ENCODE results near the gene TCERG1L.

TCERG1L gene

DNA sequence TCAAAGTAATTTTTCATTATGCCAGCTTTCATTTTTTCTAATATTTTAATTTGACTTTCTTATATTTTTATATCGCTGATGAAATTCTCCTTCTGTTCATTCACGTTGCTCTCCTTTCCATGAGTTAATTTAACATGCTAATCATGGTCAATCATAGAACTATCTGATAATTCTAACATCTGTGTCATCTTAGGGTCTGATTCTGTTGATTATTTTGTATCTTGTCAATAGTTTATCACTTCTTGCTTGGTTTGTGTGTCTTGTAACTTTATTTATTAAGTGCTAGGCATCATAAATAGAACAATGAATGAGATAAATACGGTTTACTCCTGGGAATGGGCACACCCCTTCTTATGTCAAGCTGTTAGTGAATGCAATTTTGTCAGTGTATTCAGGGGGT is 11.0 kb downstream of the TCERG1L start:
- no peak overlapping the region for H3K27ac Mint-ChIP-seq
- H3K27me3 Mint-ChIP-seq (ENCODE audit: low read depth): no peaks in the 10 kb centered on the region
- H3K4me3 Mint-ChIP-seq: no peak overlapping the region
- peaks cover 25% of the 10 kb centered on the region for H3K9me3 Mint-ChIP-seq
- H3K4me1 Mint-ChIP-seq (ENCODE audit: low read depth): no peaks in the 10 kb centered on the region
- H3K36me3 Mint-ChIP-seq (ENCODE audit: low read depth): no peaks in the 10 kb centered on the region

DNA sequence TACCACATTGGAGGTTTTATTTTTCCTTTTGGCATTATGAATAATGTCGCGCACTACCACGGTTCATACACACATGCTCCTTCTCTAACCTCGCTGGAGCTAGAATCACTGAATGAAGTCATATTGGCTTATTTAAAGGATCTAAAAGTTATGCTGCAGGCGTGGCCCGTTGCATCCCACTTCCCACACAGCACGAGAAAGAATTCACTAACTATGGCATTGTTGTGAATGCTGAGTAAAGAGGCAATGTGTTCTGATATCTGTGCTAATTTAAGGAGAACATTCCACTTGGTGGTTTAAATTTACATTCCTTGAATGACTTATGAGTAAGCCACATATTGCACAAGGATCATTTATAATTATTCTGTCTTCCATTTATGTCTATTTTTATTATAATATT is 20.7 kb downstream of the TCERG1L start:
- Mint-ChIP-seq H3K4me3 (no peak overlapping the region), H3K27me3 (ENCODE audit: low read depth) (no peaks in the 10 kb centered on the region), H3K4me1 (ENCODE audit: low read depth) (no peaks in the 10 kb centered on the region), H3K36me3 (ENCODE audit: low read depth) (no peaks in the 10 kb centered on the region), H3K9me3 (no peaks in the 10 kb centered on the region), H3K27ac (no peak overlapping the region)

DNA sequence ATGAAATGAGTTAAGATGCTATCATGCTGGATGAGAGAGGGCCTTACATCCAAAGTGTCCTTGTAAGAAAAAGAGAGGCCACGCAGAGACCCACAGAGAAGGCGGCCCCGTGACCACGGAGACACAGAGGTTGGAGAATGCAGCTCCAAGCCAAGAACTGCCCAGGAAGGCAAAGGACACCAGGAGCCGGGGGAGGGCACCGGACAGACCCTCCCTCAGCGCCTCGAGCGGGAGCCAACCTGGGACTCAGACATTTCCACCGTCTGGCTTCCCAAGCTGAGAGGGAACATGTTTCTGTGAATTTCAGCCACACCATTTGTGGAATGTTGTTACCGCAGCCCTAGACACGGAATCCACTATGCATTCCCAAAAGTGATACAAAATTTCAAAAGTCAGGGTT is 22.9 kb downstream of the TCERG1L start:
- H3K9me3 Mint-ChIP-seq: no peaks in the 10 kb centered on the region
- H3K4me1 Mint-ChIP-seq (ENCODE audit: low read depth): no peaks in the 10 kb centered on the region
- H3K4me3 Mint-ChIP-seq: no peak overlapping the region
- no peak overlapping the region for H3K27ac Mint-ChIP-seq
- H3K36me3 Mint-ChIP-seq (ENCODE audit: low read depth): no peaks in the 10 kb centered on the region
- H3K27me3 Mint-ChIP-seq (ENCODE audit: low read depth): no peaks in the 10 kb centered on the region

DNA sequence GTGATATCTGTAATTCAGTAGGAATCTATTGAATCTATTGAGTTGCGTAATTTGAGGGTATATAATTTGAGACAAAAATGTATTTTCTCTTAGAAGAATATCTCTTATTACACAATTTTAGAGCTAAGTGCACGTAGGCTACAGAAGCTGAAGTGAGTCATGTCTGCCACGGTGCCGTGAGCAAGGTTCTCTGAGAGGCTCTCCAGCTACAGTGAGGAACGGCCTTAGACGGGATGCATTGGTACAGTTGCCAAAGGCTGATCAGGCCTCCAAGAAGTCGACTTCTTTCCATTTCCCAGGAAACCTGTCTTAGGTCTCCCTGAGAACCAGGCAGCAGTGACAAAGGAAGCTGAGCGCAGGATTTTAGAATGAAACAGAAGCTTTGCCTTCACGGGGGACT is 28.6 kb downstream of the TCERG1L start:
- Mint-ChIP-seq H3K4me3 (no peak overlapping the region), H3K27ac (no peak overlapping the region)

DNA sequence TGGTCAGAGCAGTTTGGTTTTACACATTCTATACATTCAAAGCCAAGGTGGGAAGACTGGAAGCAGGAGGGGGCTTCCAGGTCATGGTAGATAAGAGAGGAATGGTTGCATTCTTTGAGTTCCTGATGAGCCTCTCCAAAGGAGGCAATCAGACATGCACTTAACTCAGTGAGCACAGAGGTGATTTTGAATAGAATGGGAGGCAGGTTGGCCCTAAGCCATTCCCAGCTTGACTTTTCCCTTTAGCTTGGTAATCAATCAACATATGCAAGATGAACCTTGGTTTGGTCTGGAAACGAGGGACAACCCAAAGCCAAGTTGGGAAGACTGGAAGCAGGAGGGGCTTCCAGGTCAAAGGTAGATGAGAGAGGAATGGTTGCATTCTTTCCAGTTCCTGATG is 31.4 kb downstream of the TCERG1L start:
- no peaks in the 10 kb centered on the region for H3K27me3 Mint-ChIP-seq (ENCODE audit: low read depth)
- no peak overlapping the region for H3K4me3 Mint-ChIP-seq
- H3K36me3 Mint-ChIP-seq (ENCODE audit: low read depth): no peaks in the 10 kb centered on the region
- H3K4me1 Mint-ChIP-seq (ENCODE audit: low read depth): no peaks in the 10 kb centered on the region
- H3K9me3 Mint-ChIP-seq: no peaks in the 10 kb centered on the region
- no peak overlapping the region for H3K27ac Mint-ChIP-seq

More for the DNA sequence above, 28.6 kb downstream of the TCERG1L start:
- Mint-ChIP-seq H3K27me3 (ENCODE audit: low read depth) (no peaks in the 10 kb centered on the region), H3K4me1 (ENCODE audit: low read depth) (no peaks in the 10 kb centered on the region), H3K9me3 (no peaks in the 10 kb centered on the region), H3K36me3 (ENCODE audit: low read depth) (no peaks in the 10 kb centered on the region)

DNA sequence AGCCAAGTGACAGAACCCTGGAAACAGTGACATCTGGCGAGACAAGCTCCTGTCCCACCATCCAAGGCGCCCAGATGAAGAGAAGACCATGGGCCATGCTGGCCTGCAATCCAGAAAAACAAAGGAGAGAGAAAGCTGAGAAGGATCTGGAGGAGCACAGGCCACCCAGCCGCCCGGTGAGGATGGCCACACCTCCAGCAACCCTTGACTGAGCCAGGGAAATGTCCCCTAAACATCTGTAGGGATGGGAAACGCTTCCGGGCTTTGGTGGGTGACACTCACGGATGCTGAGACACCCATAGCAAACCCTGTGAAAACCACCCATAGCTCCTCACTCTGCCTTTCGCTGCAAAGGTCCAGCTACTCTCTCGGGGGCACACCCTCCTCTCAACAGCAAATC is 32.0 kb downstream of the TCERG1L start:
- no peaks in the 10 kb centered on the region for H3K4me1 Mint-ChIP-seq (ENCODE audit: low read depth)
- H3K27me3 Mint-ChIP-seq (ENCODE audit: low read depth): no peaks in the 10 kb centered on the region

DNA sequence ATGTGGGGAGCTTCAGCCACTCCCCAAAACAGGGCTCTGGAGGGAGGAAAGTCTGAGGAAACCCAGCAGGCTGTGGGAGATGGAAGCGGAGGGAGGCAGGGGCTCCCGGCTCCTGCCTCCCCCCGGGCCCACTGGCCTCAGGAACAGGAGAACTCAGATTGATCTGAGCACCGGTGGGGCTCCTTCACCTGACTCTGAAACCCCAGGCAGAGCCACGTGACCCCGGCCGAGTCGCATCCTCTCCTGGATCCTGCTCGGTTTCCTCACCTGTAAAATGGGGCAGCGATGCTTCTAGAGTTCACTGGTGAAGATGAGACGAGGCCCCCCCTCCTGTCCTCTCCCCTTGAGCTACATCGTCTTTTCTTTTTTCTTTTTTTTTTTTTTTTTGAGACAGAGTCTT is 33.6 kb downstream of the TCERG1L start:
- Mint-ChIP-seq H3K27ac (no peak overlapping the region), H3K4me1 (ENCODE audit: low read depth) (no peaks in the 10 kb centered on the region), H3K27me3 (ENCODE audit: low read depth) (no peaks in the 10 kb centered on the region), H3K36me3 (ENCODE audit: low read depth) (no peaks in the 10 kb centered on the region), H3K9me3 (no peaks in the 10 kb centered on the region), H3K4me3 (no peak overlapping the region)

More for the DNA sequence above, 32.0 kb downstream of the TCERG1L start:
- Mint-ChIP-seq H3K9me3 (no peaks in the 10 kb centered on the region), H3K36me3 (ENCODE audit: low read depth) (no peaks in the 10 kb centered on the region), H3K27ac (no peak overlapping the region), H3K4me3 (no peak overlapping the region)

DNA sequence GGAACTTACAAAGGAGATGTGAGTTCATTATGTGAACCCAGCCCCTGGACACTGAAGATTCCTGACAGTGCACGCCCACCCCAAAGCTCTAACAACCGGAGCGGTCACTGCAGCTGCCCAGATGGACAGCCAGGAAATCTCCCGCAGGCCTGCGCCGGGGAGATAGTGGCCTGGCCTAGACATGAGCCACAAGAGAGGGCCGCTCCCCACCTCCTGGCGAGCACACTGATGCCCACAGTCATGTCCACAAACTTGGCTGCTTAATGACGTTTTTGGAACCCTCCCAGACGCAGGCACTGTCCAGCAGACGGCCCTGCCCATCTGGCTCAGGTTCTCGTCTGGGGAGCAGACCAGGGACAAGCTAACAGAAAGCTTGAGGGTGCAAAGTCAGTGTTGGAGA is 34.2 kb downstream of the TCERG1L start:
- no peaks in the 10 kb centered on the region for H3K4me1 Mint-ChIP-seq (ENCODE audit: low read depth)
- H3K9me3 Mint-ChIP-seq: no peaks in the 10 kb centered on the region
- no peak overlapping the region for H3K27ac Mint-ChIP-seq
- no peaks in the 10 kb centered on the region for H3K36me3 Mint-ChIP-seq (ENCODE audit: low read depth)
- H3K27me3 Mint-ChIP-seq (ENCODE audit: low read depth): no peaks in the 10 kb centered on the region
- H3K4me3 Mint-ChIP-seq: no peak overlapping the region

DNA sequence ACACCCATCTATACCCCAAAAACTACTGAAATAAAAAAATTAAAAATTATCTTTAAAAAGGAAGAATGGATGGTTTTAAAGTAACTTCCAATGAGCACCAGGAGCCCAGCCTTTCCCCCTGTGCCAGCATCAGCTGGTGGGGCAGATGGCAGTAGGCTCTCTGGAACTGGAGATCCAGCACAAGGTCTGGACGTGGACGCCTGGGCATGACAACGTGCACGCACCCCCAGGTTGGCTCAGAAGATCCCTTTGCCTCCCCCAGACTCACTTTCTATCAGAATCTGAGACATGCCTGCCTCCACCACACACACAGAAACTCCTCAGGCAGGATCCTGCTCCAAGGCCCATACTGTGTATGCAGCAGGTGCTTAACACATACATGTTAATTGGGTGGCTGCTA is 35.8 kb downstream of the TCERG1L start:
- H3K9me3 Mint-ChIP-seq: no peaks in the 10 kb centered on the region
- H3K27me3 Mint-ChIP-seq (ENCODE audit: low read depth): no peaks in the 10 kb centered on the region
- H3K36me3 Mint-ChIP-seq (ENCODE audit: low read depth): no peaks in the 10 kb centered on the region
- no peak overlapping the region for H3K4me3 Mint-ChIP-seq
- no peaks in the 10 kb centered on the region for H3K4me1 Mint-ChIP-seq (ENCODE audit: low read depth)
- no peak overlapping the region for H3K27ac Mint-ChIP-seq

DNA sequence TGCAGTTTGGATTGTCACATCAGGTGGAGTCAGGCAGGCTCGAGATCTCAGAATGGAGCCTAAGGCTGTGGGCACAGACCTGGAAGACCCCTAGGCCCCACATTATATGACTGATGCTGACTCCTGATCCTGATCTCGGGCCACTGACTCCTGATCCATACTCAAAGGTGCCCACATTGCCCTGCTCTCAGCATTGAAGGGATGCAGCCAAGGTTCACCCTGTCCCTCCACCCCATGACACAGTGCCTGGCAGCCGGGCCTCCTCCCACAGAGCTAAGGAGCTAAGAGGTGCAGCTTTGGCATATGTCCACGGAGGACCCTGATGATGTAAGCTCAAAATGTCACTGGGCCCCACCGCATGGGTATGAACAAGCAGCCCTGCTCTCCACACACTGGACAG is 36.6 kb downstream of the TCERG1L start:
- Mint-ChIP-seq H3K36me3 (ENCODE audit: low read depth) (no peaks in the 10 kb centered on the region), H3K27me3 (ENCODE audit: low read depth) (no peaks in the 10 kb centered on the region), H3K9me3 (no peaks in the 10 kb centered on the region), H3K4me1 (ENCODE audit: low read depth) (no peaks in the 10 kb centered on the region), H3K27ac (no peak overlapping the region), H3K4me3 (no peak overlapping the region)

DNA sequence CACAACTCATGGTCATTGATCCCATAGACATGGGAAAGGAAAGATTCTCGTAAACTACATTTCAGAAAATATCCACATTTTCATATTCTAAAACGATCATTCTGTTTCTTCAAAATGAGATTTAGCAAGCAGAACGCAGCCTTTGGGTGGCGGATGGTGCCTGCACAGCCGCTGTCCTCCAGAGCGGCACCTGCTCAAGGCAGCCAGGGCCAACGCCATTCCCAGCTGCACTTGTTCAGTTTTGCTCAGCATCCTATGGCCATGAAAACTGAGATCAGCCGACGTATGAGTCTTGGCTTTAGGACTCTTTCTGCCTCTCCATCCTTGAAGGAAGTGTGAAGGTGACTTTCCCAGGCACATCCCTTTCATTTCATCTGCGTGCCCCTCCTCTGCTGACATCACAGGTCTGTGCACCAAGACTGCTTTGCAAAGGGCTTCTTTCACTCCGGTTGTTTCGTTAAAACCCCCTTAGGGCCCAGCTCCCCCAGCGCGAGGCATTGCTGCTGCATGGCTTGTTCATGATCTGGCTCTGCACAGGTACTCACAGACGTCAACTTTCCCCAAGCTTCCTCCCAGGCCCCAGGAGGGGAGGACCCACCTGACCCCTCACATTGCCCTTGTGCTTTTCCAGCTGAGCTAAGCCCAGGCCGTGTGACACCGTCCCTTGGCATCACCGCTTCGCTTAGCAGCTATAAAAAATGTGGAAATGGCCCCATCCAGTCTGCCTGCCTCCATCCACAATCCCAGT is 37.2 kb downstream of the TCERG1L start:
- H3K27me3 Mint-ChIP-seq (ENCODE audit: low read depth): no peaks in the 10 kb centered on the region
- H3K36me3 Mint-ChIP-seq (ENCODE audit: low read depth): no peaks in the 10 kb centered on the region
- H3K4me3 Mint-ChIP-seq: no peak overlapping the region
- no peaks in the 10 kb centered on the region for H3K9me3 Mint-ChIP-seq
- no peaks in the 10 kb centered on the region for H3K4me1 Mint-ChIP-seq (ENCODE audit: low read depth)
- no peak overlapping the region for H3K27ac Mint-ChIP-seq

DNA sequence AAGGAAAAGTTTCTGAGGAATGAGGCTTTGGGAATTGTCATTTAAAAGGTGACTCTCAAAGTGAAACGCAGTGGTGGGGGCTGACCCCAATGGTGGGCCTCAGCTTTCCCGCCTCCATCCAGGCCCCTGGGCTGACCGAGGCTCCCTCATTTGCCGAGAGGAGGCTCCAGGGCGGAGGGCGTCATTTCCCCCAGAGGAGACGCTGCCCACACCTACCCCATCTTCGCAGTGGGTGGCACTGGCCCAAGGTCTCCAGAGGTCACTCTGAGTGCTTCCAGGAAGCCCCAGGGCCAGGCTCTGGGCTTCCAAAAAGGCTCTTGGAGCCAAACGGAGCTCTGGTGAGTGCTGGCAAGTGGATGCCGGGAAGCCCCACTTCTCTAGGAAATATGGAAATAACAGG is 38.0 kb downstream of the TCERG1L start:
- H3K27me3 Mint-ChIP-seq (ENCODE audit: low read depth): no peaks in the 10 kb centered on the region
- no peaks in the 10 kb centered on the region for H3K36me3 Mint-ChIP-seq (ENCODE audit: low read depth)
- H3K4me3 Mint-ChIP-seq: no peak overlapping the region
- no peak overlapping the region for H3K27ac Mint-ChIP-seq
- H3K9me3 Mint-ChIP-seq: no peaks in the 10 kb centered on the region
- no peaks in the 10 kb centered on the region for H3K4me1 Mint-ChIP-seq (ENCODE audit: low read depth)

DNA sequence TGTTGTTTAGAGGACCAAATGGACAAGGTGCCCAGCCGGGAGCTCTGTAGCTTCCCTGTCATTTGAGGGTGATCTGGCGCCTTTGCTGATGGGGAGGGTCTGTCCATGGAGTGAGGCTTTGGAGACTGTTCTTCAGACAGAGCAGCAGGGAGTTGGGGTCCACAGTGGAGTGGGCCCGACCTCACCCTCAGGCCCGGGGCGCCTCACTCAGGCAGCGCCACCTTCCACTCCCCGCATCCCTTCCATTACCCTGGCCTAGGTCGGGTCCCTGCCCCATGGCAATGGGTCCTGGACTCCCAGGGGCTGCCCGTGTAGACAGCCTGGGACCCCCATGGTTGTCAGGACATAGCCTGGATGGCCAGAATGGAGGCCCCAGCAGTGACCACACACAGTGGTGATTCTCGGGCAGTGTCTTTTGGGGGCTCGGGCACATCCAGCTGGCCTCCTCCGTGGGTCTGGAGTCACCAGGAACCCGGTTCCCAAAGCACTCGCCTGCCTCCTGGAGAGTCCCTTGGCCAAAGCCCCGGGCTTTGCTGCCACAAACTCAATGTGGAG is 38.5 kb downstream of the TCERG1L start:
- no peak overlapping the region for H3K4me3 Mint-ChIP-seq

DNA sequence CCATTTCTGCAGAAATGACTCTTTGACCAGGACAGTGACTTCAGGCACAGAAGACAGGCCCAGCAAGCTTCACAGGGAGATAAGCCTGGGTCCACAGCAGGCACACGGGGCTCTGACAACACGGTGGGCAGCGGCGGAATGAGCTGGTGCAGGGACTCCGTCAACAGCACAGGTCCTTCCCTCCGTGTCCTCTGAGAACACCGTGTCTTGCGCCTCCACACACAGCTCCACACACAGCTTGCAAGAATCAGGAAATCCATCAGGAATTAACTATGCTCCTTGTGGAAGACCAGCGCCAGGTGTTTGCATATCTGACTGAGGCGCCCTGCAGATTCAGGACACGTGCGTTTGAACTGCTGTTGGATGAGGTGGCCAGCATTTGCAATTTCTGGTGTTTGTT is 39.6 kb downstream of the TCERG1L start:
- Mint-ChIP-seq H3K27ac (no peak overlapping the region), H3K36me3 (ENCODE audit: low read depth) (no peaks in the 10 kb centered on the region), H3K4me1 (ENCODE audit: low read depth) (no peaks in the 10 kb centered on the region), H3K9me3 (no peaks in the 10 kb centered on the region), H3K4me3 (no peak overlapping the region), H3K27me3 (ENCODE audit: low read depth) (no peaks in the 10 kb centered on the region)

More for the DNA sequence above, 38.5 kb downstream of the TCERG1L start:
- no peaks in the 10 kb centered on the region for H3K9me3 Mint-ChIP-seq
- no peaks in the 10 kb centered on the region for H3K36me3 Mint-ChIP-seq (ENCODE audit: low read depth)
- H3K27me3 Mint-ChIP-seq (ENCODE audit: low read depth): no peaks in the 10 kb centered on the region
- no peaks in the 10 kb centered on the region for H3K4me1 Mint-ChIP-seq (ENCODE audit: low read depth)
- H3K27ac Mint-ChIP-seq: no peak overlapping the region

DNA sequence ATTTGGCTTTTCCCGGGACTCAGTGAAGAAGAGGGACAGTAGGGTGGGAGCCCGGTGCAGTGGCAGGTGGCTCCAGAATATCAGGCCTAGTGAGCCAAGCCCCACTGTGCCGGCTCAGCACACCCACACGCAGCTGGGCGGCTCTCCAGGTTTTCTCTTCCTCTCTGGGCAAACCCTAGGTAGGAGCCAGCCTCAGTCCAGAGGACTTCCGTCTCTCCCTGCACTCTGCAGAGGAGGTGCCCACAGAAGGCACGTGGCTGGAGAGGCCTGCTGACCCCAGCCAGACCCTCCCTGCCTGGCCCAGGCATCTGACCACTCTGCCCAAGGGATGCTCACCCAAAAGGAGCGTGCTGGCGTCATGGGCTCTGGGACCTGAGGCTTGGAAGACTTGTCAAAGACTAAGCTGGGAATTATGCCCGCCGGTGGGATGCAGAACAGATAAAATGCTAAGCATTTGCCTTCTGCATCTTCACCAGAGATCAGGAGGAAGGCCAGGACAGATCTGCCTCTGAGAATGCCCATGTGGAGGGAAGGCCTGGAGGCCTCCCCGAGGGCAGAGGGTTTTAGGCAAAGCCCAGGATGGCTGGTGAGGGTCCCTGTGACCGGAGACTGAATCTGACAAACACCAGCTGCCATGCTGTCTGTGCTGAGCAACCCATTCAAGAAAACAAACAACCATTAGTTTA is 40.2 kb downstream of the TCERG1L start:
- Mint-ChIP-seq H3K27ac (no peak overlapping the region), H3K36me3 (ENCODE audit: low read depth) (no peaks in the 10 kb centered on the region), H3K4me1 (ENCODE audit: low read depth) (no peaks in the 10 kb centered on the region), H3K27me3 (ENCODE audit: low read depth) (no peaks in the 10 kb centered on the region), H3K9me3 (no peaks in the 10 kb centered on the region), H3K4me3 (no peak overlapping the region)
